Cardiac fibroblast (primary cell): Measurements from ENCODE around the gene GDF15.
"Not testable (repeated sequence)": the region's sequence is repeated elsewhere in the genome, so short reads cannot be mapped to it uniquely, and the experiment has no call there.

Source experiments
- DNase-seq, 2 donors: peaks; one replicate each; pipeline versions ENCODE4 v3.0.0 to v3.0.0-alpha.2; 2010; ENCODE audit warnings: low read depth in 2 of 2
- H3K4me3 ChIP-seq, 2 donors: replicated peaks in 1 of 2; 1 replicate in 1 of 2; 2 replicates in 1 of 2; pipeline ENCODE4 v1.5.1; 2011; ENCODE audit warnings: low read depth in 2 of 2, low read length in 2 of 2, mild to moderate bottlenecking in 2 of 2, moderate library complexity in 1 of 2
- TF ChIP-seq, protein P1 (sequence below): IDR thresholded peaks from one replicate; pipeline ENCODE4 v1.5.1; 2011; ENCODE audit warnings: low read depth, mild to moderate bottlenecking, low read length, inconsistent platforms

Gene GDF15

DNA sequence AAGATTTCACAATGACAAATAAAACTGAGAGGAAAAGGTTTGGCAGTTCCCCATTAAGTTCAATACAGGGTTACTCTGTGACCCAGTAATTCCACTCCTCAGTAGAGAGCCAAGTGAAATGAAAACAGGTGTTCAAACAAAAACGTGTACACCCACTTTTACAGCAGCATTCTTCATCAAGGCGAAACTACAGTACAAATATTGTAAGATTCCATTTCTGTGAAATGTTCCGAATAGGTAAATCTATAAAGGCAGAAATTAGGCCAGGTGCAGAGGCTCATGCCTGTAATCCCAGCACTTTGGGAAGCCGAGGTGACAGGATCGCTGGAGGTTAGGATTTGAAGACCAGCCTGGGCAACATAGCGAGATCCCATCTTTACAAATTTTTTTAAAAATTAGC lies 8.9 kb upstream of the GDF15 start:
- H3K4me3 ChIP-seq: no peak overlapping the region
- no peak for DNase-seq
- TF ChIP-seq, protein P1, sequence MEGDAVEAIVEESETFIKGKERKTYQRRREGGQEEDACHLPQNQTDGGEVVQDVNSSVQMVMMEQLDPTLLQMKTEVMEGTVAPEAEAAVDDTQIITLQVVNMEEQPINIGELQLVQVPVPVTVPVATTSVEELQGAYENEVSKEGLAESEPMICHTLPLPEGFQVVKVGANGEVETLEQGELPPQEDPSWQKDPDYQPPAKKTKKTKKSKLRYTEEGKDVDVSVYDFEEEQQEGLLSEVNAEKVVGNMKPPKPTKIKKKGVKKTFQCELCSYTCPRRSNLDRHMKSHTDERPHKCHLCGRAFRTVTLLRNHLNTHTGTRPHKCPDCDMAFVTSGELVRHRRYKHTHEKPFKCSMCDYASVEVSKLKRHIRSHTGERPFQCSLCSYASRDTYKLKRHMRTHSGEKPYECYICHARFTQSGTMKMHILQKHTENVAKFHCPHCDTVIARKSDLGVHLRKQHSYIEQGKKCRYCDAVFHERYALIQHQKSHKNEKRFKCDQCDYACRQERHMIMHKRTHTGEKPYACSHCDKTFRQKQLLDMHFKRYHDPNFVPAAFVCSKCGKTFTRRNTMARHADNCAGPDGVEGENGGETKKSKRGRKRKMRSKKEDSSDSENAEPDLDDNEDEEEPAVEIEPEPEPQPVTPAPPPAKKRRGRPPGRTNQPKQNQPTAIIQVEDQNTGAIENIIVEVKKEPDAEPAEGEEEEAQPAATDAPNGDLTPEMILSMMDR: no peak

DNA sequence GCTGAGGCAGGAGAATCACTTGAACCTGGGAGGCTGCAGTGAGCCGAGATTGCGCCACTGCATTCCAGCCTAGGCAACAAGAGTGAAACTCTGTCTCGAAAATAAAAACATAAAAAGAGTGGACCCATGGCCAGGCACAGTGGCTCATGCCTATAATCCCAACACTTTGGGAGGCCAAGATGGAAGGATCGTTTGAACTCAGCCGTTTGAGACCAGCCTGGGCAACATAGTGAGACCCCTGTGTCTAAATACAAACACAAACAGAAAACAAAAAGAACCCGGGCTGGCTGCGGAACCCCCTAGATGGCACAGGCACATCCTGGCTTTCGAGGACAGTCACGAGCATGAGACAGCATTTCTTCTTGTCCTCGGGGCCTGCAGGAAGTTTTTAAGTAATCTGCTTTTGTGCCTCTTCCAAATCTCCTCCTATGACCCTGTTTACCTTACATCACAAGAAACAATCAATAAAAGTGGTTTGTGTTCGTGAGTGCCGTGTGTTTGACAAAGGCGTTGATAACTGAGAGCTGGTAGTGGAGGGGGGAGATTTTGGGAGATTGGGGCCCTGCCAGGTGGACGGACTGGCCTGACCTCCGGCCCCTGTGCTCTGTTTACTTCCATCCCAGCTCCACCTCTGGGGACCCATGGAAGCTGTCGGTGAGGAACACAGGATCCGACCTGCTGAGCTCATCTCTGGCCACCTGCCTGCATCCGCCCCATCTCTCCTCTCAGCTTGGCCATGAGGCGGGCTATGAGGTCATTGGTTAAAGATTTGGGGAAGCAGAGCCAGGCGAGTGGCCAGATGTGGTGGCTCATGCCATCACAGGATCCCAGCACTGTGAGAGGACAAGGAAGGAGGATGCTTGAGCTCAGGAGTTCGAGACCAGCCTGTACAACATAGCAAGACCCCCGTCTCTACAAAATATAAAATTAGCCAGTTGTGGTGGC lies 5.9 kb upstream of the GDF15 start:
- H3K4me3 ChIP-seq: no peak overlapping the region
- TF ChIP-seq, protein P1: no peak
- DNase-seq: peak; percentile 82 to 94

DNA sequence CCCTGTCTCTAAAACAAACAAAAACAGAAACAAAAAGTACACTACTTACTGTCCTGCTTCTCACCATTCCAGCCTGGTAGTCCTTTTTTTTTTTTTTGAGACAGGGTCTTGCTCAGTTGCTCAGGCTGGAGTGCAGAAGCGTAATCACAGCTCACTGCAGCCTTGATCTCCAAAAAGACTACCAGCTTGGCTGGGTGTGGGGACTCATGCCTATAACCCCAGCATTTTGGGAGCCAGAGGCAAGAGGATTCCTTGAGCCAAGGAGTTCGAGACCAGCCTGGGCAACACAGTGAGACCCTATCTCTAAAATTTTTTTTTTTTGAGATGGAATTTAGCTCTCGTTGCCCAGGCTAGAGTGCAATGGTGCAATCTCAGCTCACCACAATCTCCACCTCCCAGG lies 5.1 kb upstream of the GDF15 start:
- H3K4me3 ChIP-seq: no peak overlapping the region
- no peak for DNase-seq
- TF ChIP-seq, protein P1: no peak

DNA sequence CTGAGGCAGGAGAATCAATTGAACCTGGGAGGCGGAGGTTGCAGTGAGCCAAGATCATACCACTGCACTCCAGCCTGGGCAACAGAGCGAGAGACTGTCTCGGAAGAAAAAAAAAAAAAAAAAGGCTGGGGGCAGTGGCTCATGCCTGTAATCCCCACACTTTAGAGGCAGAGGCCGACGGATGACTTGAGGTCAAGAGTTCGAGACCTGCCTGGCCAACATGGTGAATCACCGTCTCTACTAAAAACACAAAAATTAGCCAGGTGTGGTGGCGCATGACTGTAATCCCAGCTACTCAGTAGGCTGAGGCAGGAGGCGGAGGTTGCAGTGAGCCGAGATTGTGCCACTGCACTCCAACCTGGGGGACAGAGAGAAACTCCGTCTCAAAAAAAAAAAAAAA lies 2.3 kb upstream of the GDF15 start:
- H3K4me3 ChIP-seq, DNase-seq: not testable (repeated sequence)

DNA sequence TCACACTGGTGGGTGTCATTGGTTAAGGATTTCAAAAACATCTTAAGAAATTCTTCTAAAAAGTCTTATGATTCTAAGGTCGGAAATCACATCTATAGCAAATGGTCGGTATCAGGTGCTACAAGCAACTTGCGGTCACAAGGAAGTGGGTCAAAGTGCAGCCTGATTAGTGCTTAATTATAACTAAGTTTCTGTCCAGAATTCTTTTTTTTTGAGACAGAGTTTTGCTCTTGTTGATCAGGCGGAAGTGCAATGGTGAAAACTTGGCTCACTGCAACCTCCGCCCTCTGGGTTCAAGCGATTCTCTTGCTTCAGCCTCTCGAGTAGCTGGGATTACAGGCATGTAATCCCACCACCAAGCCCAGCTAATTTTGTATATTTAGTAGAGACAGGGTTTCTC lies 1.2 kb upstream of the GDF15 start:
- no peak for DNase-seq
- TF ChIP-seq, protein P1: no peak
- H3K4me3 ChIP-seq: no peak overlapping the region

DNA sequence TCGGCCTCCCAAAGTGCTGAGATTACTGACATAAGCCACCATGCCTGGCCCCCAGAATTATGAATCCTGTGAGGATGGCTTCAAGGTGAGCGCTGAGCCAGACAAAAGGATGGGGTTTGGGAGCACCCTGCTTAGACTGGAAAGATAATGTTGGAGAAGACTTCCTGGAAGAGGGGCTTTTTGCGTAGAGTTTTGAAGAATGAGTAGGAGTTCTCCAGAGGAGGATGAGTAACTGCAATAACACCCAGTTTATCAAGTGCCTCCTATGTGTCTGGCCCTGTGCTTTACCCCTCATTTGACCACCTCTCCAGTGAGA lies 641 bp upstream of the GDF15 start:
- H3K4me3 ChIP-seq: no peak overlapping the region
- DNase-seq: no peak
- TF ChIP-seq, protein P1: no peak

DNA sequence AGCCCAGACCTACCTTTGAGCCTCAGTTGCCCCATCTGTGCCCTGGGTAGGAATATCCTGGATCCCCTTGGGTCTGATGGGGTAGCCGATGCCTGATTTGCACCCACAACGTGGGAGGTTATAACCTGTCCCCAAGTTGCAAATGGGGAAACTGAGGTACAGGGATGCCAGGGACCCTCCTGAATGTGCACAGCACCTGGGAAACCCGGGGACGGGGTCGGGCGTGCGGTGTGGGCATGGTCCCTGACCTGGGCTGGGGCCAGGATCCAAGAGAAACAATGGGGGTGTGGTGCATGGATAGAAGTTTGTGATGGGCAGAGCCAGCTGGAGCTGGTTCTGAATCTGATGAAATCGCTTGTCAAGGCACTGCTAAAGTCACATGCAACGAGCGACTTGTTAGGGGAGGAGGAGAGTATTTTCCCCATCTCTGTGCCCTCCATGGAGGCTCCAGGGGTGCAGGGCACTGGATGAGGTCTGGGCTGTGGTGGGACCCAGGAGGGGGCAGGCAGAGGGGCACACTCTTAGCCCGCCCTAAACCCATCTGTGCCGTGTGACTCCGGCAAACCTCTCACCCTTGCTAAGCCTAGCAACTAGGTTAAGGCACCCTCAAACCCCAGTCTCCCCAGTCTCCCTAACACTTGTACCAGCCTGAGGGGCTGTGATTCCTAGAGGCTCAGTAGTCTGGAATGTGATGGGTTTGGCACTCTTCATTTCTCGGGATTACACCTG lies 749 bp downstream of the GDF15 start:
- TF ChIP-seq, protein P1: no peak
- H3K4me3 ChIP-seq: peak overlapping the region; percentile 55 to 73
- DNase-seq: peak in 1 of 2 donors; percentile 53
